ENCODE measurements around the gene SCLT1.

The SCLT1 gene

GRCh38 chr4:128980816-128981326 is 112.5 kb downstream of the SCLT1 start:
- no peak for TF ChIP-seq ZBTB7A (IDR thresholded peaks at IDR 0.05; ENCODE audit: low read depth)
- TF ChIP-seq, protein P1, sequence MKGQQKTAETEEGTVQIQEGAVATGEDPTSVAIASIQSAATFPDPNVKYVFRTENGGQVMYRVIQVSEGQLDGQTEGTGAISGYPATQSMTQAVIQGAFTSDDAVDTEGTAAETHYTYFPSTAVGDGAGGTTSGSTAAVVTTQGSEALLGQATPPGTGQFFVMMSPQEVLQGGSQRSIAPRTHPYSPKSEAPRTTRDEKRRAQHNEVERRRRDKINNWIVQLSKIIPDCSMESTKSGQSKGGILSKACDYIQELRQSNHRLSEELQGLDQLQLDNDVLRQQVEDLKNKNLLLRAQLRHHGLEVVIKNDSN (IDR thresholded peaks at IDR 0.05): no peak
- no peak for TF ChIP-seq CREB1 (IDR thresholded peaks at IDR 0.05; ENCODE audit: low read depth)
- no peak for TF ChIP-seq RAD21 (IDR thresholded peaks at IDR 0.05; ENCODE audit: low read depth)
- no peak for TF ChIP-seq NFIC (IDR thresholded peaks at IDR 0.05)
- TF ChIP-seq FOXM1 (IDR thresholded peaks at IDR 0.05; ENCODE audit: borderline replicate concordance, low read depth): no peak
- no peak for TF ChIP-seq EGR1 (IDR thresholded peaks at IDR 0.05)
- no peak for TF ChIP-seq YY1 (IDR thresholded peaks at IDR 0.05; ENCODE audit: low read depth)
- TF ChIP-seq, protein P2, sequence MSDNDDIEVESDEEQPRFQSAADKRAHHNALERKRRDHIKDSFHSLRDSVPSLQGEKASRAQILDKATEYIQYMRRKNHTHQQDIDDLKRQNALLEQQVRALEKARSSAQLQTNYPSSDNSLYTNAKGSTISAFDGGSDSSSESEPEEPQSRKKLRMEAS (IDR thresholded peaks at IDR 0.05): no peak
- TF ChIP-seq CEBPB (IDR thresholded peaks at IDR 0.05): no peak
- no peak for TF ChIP-seq TCF12 (IDR thresholded peaks at IDR 0.05; ENCODE audit: low read depth)
- no peak for TF ChIP-seq REST (IDR thresholded peaks at IDR 0.05; ENCODE audit: low read depth)
- TF ChIP-seq TEAD4 (IDR thresholded peaks at IDR 0.05): no peak
- TF ChIP-seq TAF1 (IDR thresholded peaks at IDR 0.05; ENCODE audit: low read depth): no peak
- no peak for TF ChIP-seq EP300 (IDR thresholded peaks at IDR 0.05; ENCODE audit: borderline replicate concordance)

DNA sequence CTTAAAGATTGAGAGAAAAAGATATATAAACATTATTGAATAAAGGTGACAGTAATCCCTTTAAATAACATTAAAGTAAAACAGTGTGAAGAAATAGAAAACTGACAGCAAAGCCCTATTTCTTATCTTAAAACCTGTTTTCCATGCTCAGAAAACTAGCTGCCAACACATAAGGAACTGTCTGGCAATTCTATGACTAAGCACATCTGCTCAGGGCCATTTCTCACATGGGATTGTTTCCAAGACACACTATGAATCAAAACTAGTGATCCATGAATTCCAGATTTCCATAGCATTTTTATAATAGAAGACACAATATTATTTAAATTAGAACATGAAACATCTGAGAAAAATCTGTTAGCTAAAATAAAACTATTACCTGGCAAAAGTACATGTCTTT is 113.4 kb downstream of the SCLT1 start:
- no peak for TF ChIP-seq CREB1 (IDR thresholded peaks at IDR 0.05; ENCODE audit: low read depth)
- peak; percentile 80 for TF ChIP-seq NFIC (IDR thresholded peaks at IDR 0.05)
- peak; percentile 45; the same call in 1 of the 2 replicates for TF ChIP-seq TCF12 (IDR thresholded peaks at IDR 0.05; ENCODE audit: low read depth)
- TF ChIP-seq, protein P2 (IDR thresholded peaks at IDR 0.05): peak; percentile 35; the same call in 1 of the 2 replicates
- TF ChIP-seq EP300 (IDR thresholded peaks at IDR 0.05; ENCODE audit: borderline replicate concordance): peak; percentile 49; the same call in 1 of the 2 replicates
- no peak for TF ChIP-seq EGR1 (IDR thresholded peaks at IDR 0.05)

- TF ChIP-seq EP300 (IDR thresholded peaks at IDR 0.05; ENCODE audit: borderline replicate concordance): no peak
- no peak for TF ChIP-seq NFIC (IDR thresholded peaks at IDR 0.05)
- TF ChIP-seq, protein P1 (IDR thresholded peaks at IDR 0.05): no peak
- no peak for TF ChIP-seq YY1 (IDR thresholded peaks at IDR 0.05; ENCODE audit: low read depth)
- no peak for TF ChIP-seq TEAD4 (IDR thresholded peaks at IDR 0.05)
- TF ChIP-seq EGR1 (IDR thresholded peaks at IDR 0.05): no peak
- TF ChIP-seq, protein P2 (IDR thresholded peaks at IDR 0.05): no peak
- no peak for TF ChIP-seq RAD21 (IDR thresholded peaks at IDR 0.05; ENCODE audit: low read depth)
- no peak for TF ChIP-seq TCF12 (IDR thresholded peaks at IDR 0.05; ENCODE audit: low read depth)
- TF ChIP-seq CREB1 (IDR thresholded peaks at IDR 0.05; ENCODE audit: low read depth): no peak
- TF ChIP-seq TAF1 (IDR thresholded peaks at IDR 0.05; ENCODE audit: low read depth): no peak
- TF ChIP-seq REST (IDR thresholded peaks at IDR 0.05; ENCODE audit: low read depth): no peak
- TF ChIP-seq FOXM1 (IDR thresholded peaks at IDR 0.05; ENCODE audit: borderline replicate concordance, low read depth): no peak
- no peak for TF ChIP-seq CEBPB (IDR thresholded peaks at IDR 0.05)
Observed at GRCh38 chr4:128978985-128979384, 114.4 kb downstream of the SCLT1 start.

DNA sequence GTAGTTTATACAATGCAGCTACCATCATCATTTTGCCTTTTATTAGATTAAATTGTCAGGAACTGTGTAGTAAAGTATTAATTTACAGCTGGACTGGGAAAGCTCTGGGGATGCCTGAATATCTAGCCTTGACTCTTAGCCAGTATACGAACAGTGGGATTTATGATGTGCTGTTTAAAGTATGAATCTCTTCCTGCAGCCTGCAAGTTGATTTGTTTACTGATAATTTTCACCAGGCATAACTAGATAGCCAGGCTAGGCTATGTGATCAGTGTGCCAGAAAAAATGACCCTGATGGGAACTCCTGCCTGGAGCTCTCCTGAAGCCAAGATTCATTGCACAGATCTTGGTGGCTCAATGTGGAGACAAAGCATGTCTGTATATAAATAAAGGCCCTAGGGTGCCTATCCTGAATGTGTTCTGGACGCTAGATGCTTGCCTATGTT is 119.2 kb downstream of the SCLT1 start:
- TF ChIP-seq, protein P2 (IDR thresholded peaks at IDR 0.05): no peak
- TF ChIP-seq ZBTB7A (IDR thresholded peaks at IDR 0.05; ENCODE audit: low read depth) (no peak), TCF12 (IDR thresholded peaks at IDR 0.05; ENCODE audit: low read depth) (no peak), NFIC (IDR thresholded peaks at IDR 0.05) (no peak), CREB1 (IDR thresholded peaks at IDR 0.05; ENCODE audit: low read depth) (no peak)

GRCh38 chr4:128973384-128973783 is 120.0 kb downstream of the SCLT1 start:
- no peak for TF ChIP-seq TCF12 (IDR thresholded peaks at IDR 0.05; ENCODE audit: low read depth)
- TF ChIP-seq, protein P1 (IDR thresholded peaks at IDR 0.05): no peak
- TF ChIP-seq CREB1 (IDR thresholded peaks at IDR 0.05; ENCODE audit: low read depth): no peak
- TF ChIP-seq TEAD4 (IDR thresholded peaks at IDR 0.05): no peak
- TF ChIP-seq FOXM1 (IDR thresholded peaks at IDR 0.05; ENCODE audit: borderline replicate concordance, low read depth): no peak
- TF ChIP-seq ZBTB7A (IDR thresholded peaks at IDR 0.05; ENCODE audit: low read depth): no peak
- TF ChIP-seq YY1 (IDR thresholded peaks at IDR 0.05; ENCODE audit: low read depth): no peak
- no peak for TF ChIP-seq EGR1 (IDR thresholded peaks at IDR 0.05)
- TF ChIP-seq EP300 (IDR thresholded peaks at IDR 0.05; ENCODE audit: borderline replicate concordance): no peak
- no peak for TF ChIP-seq RAD21 (IDR thresholded peaks at IDR 0.05; ENCODE audit: low read depth)
- no peak for TF ChIP-seq NFIC (IDR thresholded peaks at IDR 0.05)
- TF ChIP-seq REST (IDR thresholded peaks at IDR 0.05; ENCODE audit: low read depth): no peak
- no peak for TF ChIP-seq CEBPB (IDR thresholded peaks at IDR 0.05)
- TF ChIP-seq, protein P2 (IDR thresholded peaks at IDR 0.05): no peak
- TF ChIP-seq TAF1 (IDR thresholded peaks at IDR 0.05; ENCODE audit: low read depth): no peak

Measured in Ishikawa (cell line).